Retinal pigment epithelial cell (primary cell): ENCODE measurements around the gene FAM83D.

Source experiments
- DNase-seq: peaks from one replicate; pipeline ENCODE4 v3.0.0-alpha.2; 2010; ENCODE audit warnings: low read depth
- H3K4me3 ChIP-seq: 2 replicates; pipeline ENCODE4 v1.5.1; 2011; ENCODE audit warnings: mild to moderate bottlenecking, low read length, control low read depth, moderate library complexity
- TF ChIP-seq, protein P1 (sequence below): conservative IDR thresholded peaks from 2 replicates; pipeline ENCODE4 v1.5.1; 2011; ENCODE audit warnings: low read depth, low read length, control low read depth, inconsistent platforms

The FAM83D gene

GRCh38 chr20:38945012-38945411 lies 18.8 kb downstream of the FAM83D start:
- TF ChIP-seq, protein P1, sequence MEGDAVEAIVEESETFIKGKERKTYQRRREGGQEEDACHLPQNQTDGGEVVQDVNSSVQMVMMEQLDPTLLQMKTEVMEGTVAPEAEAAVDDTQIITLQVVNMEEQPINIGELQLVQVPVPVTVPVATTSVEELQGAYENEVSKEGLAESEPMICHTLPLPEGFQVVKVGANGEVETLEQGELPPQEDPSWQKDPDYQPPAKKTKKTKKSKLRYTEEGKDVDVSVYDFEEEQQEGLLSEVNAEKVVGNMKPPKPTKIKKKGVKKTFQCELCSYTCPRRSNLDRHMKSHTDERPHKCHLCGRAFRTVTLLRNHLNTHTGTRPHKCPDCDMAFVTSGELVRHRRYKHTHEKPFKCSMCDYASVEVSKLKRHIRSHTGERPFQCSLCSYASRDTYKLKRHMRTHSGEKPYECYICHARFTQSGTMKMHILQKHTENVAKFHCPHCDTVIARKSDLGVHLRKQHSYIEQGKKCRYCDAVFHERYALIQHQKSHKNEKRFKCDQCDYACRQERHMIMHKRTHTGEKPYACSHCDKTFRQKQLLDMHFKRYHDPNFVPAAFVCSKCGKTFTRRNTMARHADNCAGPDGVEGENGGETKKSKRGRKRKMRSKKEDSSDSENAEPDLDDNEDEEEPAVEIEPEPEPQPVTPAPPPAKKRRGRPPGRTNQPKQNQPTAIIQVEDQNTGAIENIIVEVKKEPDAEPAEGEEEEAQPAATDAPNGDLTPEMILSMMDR = no peak
- no peak for DNase-seq
- no peak overlapping the region for H3K4me3 ChIP-seq

- DNase-seq = no peak
- no peak overlapping the region for H3K4me3 ChIP-seq
- TF ChIP-seq, protein P1 = no peak
Observed at GRCh38 chr20:38946836-38947235, 20.6 kb downstream of the FAM83D start.

DNA sequence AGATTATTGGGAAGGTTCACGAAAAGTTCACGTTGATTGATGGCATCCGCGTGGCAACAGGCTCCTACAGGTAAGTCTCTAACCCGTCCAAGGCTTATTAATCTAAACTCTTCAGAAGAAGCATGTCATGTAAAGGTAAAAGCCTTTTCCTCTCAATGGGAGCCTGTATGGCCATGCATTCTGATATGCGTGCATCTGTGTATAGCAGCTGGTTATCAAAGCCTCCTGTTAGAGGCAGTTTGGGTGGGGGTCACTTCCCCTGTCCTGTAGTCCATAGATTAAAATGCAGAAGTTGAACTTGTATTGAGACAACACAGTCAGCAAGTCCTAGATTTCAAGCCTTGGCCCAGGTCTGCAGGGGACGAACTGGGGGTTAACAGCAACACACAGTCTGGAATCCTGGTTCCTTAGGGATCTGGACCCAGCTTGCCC lies 21.7 kb downstream of the FAM83D start:
- DNase-seq = no peak
- TF ChIP-seq, protein P1 = no peak
- H3K4me3 ChIP-seq = no peak overlapping the region

DNA sequence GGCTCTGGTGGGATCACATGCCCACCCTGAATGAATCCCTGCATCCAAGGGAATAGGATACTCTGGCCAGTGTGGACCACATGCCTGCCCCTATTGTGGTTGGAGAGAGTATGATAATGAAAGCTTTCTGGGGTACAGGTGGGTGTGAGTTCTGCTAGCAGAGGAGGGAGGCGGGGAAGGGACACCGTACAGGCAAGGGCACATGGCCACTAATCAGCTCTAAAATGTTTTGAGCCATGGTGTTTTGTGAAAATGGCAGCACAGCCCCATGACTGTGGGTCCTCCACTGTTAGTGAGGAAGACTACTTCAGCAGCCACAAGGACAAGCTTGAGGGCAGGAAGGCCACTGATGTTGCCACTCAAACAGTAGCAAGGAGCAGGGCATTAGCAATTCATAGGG lies 24.0 kb downstream of the FAM83D start:
- TF ChIP-seq, protein P1 = no peak
- H3K4me3 ChIP-seq = no peak overlapping the region
- no peak for DNase-seq

DNA sequence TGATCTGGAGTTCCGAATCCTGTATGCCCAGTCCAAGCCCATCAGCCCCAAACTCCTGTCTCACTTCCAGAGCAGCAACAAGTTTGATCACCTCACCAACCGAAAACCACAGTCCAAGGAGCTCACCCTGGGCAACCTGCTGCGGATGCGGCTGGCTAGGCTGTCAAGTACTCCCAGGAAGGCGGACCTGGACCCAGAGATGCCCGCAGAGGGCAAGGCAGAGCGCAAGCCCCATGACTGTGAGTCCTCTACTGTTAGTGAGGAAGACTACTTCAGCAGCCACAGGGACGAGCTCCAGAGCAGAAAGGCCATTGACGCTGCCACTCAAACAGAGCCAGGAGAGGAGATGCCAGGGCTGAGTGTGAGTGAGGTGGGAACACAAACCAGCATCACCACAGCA lies 25.4 kb downstream of the FAM83D start:
- no peak for DNase-seq
- H3K4me3 ChIP-seq = no peak overlapping the region
- TF ChIP-seq, protein P1 = no peak

DNA sequence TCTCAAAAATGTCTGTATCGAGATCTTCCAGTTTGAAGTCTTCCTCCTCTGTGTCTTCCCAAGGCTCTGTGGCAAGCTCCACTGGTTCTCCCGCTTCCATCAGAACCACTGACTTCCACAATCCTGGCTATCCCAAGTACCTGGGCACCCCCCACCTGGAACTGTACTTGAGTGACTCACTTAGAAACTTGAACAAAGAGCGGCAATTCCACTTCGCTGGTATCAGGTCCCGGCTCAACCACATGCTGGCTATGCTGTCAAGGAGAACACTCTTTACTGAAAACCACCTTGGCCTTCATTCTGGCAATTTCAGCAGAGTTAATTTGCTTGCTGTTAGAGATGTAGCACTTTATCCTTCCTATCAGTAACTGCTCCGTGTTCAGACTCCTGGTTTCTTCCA lies 25.9 kb downstream of the FAM83D start:
- DNase-seq = no peak
- H3K4me3 ChIP-seq = no peak overlapping the region
- TF ChIP-seq, protein P1 = no peak

DNA sequence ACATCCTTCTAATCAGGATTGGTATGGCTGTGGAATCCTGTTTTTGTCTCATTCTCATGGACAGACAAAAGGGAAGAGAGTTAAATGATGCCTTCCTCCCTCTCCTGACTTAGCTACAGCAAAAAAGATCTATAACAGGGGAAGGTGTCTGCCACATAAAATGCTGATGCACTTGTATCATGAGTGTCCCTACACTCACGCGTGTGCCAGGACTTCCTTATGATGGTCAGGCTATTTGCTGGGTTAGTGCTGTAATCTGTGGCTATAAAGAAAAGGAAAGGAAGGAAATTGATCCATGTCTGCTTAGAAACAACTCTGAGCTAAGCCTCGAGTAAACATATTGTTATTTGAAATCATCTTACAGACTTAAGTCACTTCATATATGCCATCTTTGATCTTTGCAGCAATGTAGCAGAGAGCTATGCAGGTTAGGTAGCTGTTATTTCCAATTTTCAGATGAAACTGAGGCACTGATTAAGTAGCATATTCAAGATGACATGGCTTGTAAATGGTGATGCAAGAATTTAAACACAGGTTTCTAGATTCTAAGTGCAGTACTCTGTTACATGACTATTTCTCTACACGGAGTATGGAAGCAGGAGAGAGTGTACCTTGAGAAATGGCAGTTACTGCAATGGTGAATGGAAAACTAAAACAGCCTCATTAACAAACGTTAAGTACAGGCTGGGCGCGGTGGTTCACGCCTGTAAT lies 27.6 kb downstream of the FAM83D start:
- no peak for DNase-seq
- TF ChIP-seq, protein P1 = no peak
- no peak overlapping the region for H3K4me3 ChIP-seq
